Measurements from ENCODE around the gene KLHDC10. TPM values are rescaled to one million over a fixed set of nuclear protein-coding genes. Genes with fewer than 3 reads are reported as not detected.

Gene KLHDC10
- total and polyA plus RNA-seq, 8 donors, result 5.8 to 22.8 (median 20.9) TPM

GRCh38 chr7:130160455-130160854 lies 90.1 kb downstream of the KLHDC10 start:
- DNase-seq (no peak), ATAC-seq (no peak), FAIRE-seq (no peak)
- TF ChIP-seq CTCF (IDR thresholded peaks at IDR 0.05), result no peak
- 90 to 98% methylated on average over 8 of the region's 8 CpGs for WGBS, 2 donors
- Histone ChIP-seq H3K27me3 (no peaks in the 10 kb centered on the region), H3K9me3 (no peaks in the 10 kb centered on the region), H3K36me3 (no peaks in the 10 kb centered on the region), H3K4me1 (no peaks in the 10 kb centered on the region), H3K4me3 (no peak overlapping the region), H3K27ac (no peak overlapping the region)
- intact Hi-C loops (cut with DNase I), result no loop called here

- Histone ChIP-seq H3K4me1 (no peaks in the 10 kb centered on the region), H3K9me3 (no peaks in the 10 kb centered on the region), H3K36me3 (peaks cover 0 to 8% (median 0%) of the 10 kb centered on the region in 3 donors), H3K27ac (no peak overlapping the region), H3K27me3 (no peaks in the 10 kb centered on the region), H3K4me3 (no peak overlapping the region)
- ATAC-seq (no peak), DNase-seq (no peak), FAIRE-seq (no peak)
- no peak for TF ChIP-seq CTCF (IDR thresholded peaks at IDR 0.05)
- WGBS, 2 donors, result 92 to 94% methylated on average over 5 of the region's 5 CpGs
- intact Hi-C loops (cut with DNase I), result no loop called here
These were observed 91.9 kb downstream of the KLHDC10 start for GRCh38 chr7:130162196-130162595.

GRCh38 chr7:130174237-130174959 lies 104.1 kb downstream of the KLHDC10 start:
- intact Hi-C loops (cut with DNase I), result no loop called here

GRCh38 chr7:130178251-130178650 lies 107.9 kb downstream of the KLHDC10 start:
- H3K4me3 ChIP-seq, result no peak overlapping the region
- TF ChIP-seq CTCF (IDR thresholded peaks at IDR 0.05), result no peak
- H3K9me3 ChIP-seq, result no peaks in the 10 kb centered on the region
- FAIRE-seq (no peak), ATAC-seq (no peak), DNase-seq (no peak)
- H3K27me3 ChIP-seq, result no peaks in the 10 kb centered on the region
- peaks cover 0 to 22% (median 5%) of the 10 kb centered on the region in 3 donors for H3K36me3 ChIP-seq
- intact Hi-C loops (cut with DNase I), result no loop called here
- 25 to 29% methylated on average over 4 of the region's 4 CpGs for WGBS, 2 donors
- no peak overlapping the region for H3K27ac ChIP-seq
- no peaks in the 10 kb centered on the region for H3K4me1 ChIP-seq

More at GRCh38 chr7:130174237-130174959, 104.1 kb downstream of the KLHDC10 start:
- no peak for TF ChIP-seq CTCF (IDR thresholded peaks at IDR 0.05)
- no peaks in the 10 kb centered on the region for H3K4me1 ChIP-seq
- H3K27ac ChIP-seq, result no peak overlapping the region
- DNase-seq (no peak), ATAC-seq (no peak), FAIRE-seq (no peak)
- H3K9me3 ChIP-seq, result no peaks in the 10 kb centered on the region
- H3K4me3 ChIP-seq, result no peak overlapping the region
- 91 to 93% methylated on average over 4 of the region's 4 CpGs for WGBS, 2 donors
- peaks cover 0 to 22% (median 13%) of the 10 kb centered on the region in 3 donors for H3K36me3 ChIP-seq
- H3K27me3 ChIP-seq, result no peaks in the 10 kb centered on the region

GRCh38 chr7:130179631-130180030 lies 109.3 kb downstream of the KLHDC10 start:
- ATAC-seq, result no peak
- no peaks in the 10 kb centered on the region for H3K27me3 ChIP-seq
- no peak for DNase-seq
- H3K36me3 ChIP-seq, result peaks cover 0 to 23% (median 5%) of the 10 kb centered on the region in 3 donors
- WGBS, 2 donors, result 98 to 99% methylated on average over 2 of the region's 2 CpGs
- no peak overlapping the region for H3K27ac ChIP-seq
- H3K9me3 ChIP-seq, result no peaks in the 10 kb centered on the region
- H3K4me3 ChIP-seq, result no peak overlapping the region
- FAIRE-seq, result no peak
- TF ChIP-seq CTCF (IDR thresholded peaks at IDR 0.05), result no peak
- intact Hi-C loops (cut with DNase I), result no loop called here
- H3K4me1 ChIP-seq, result no peaks in the 10 kb centered on the region
